Measurements from ENCODE around the gene C19orf25. TPM values are rescaled to one million over a fixed set of nuclear protein-coding genes. Genes with fewer than 3 reads are reported as not detected.

The C19orf25 gene
- total RNA-seq, 2 donors from 2014 or later: 54.0 to 93.0 TPM

GRCh38 chr19:1473085-1473851 is 5.7 kb downstream of the C19orf25 start:
- H3K4me1 ChIP-seq (replicated peaks): peaks cover 22% of the 10 kb centered on the region
- H3K27me3 ChIP-seq (replicated peaks; ENCODE audit: insufficient read depth): peaks cover 21% of the 10 kb centered on the region
- no peaks in the 10 kb centered on the region for H3K36me3 ChIP-seq
- no peak overlapping the region for H3K27ac ChIP-seq
- no peak for DNase-seq (ENCODE audit: low spot score)
- TF ChIP-seq POLR2A (IDR thresholded peaks at IDR 0.05) (no peak), CTCF (IDR thresholded peaks at IDR 0.05) (no peak), POLR2AphosphoS5 (IDR thresholded peaks at IDR 0.05) (no peak)
- H3K4me3 ChIP-seq: no peak overlapping the region
- intact Hi-C loops (cut with DNase I): no loop called here
- WGBS: 68% methylated on average over 19 of the region's 20 CpGs
- no peaks in the 10 kb centered on the region for H3K9me3 ChIP-seq

GRCh38 chr19:1472231-1473084 is 6.6 kb downstream of the C19orf25 start:
- no peak overlapping the region for H3K4me3 ChIP-seq
- 42% methylated on average over 42 of the region's 44 CpGs for WGBS
- H3K4me1 ChIP-seq (replicated peaks): peaks cover 22% of the 10 kb centered on the region
- no peaks in the 10 kb centered on the region for H3K9me3 ChIP-seq
- DNase-seq (ENCODE audit: low spot score): no peak
- no peak overlapping the region for H3K27ac ChIP-seq
- TF ChIP-seq POLR2AphosphoS5 (IDR thresholded peaks at IDR 0.05) (no peak), POLR2A (IDR thresholded peaks at IDR 0.05) (no peak), CTCF (IDR thresholded peaks at IDR 0.05) (no peak)
- intact Hi-C loops (cut with DNase I): no loop called here
- peaks cover 28% of the 10 kb centered on the region for H3K27me3 ChIP-seq (replicated peaks; ENCODE audit: insufficient read depth)
- H3K36me3 ChIP-seq: no peaks in the 10 kb centered on the region

- H3K27me3 ChIP-seq (replicated peaks; ENCODE audit: insufficient read depth): peaks cover 36% of the 10 kb centered on the region
These were observed 7.4 kb downstream of the C19orf25 start for GRCh38 chr19:1471515-1472160.

GRCh38 chr19:1471010-1471514 is 8.0 kb downstream of the C19orf25 start:
- TF ChIP-seq CTCF (IDR thresholded peaks at IDR 0.05): no peak
- TF ChIP-seq POLR2AphosphoS5 (IDR thresholded peaks at IDR 0.05): no peak
- no peak for TF ChIP-seq POLR2A (IDR thresholded peaks at IDR 0.05)
- peak overlapping the region in 1 of 2 donors; percentile 19 for H3K4me3 ChIP-seq
- DNase-seq (ENCODE audit: low spot score): no peak
- H3K9me3 ChIP-seq: no peaks in the 10 kb centered on the region
- H3K36me3 ChIP-seq: no peaks in the 10 kb centered on the region
- peaks cover 38% of the 10 kb centered on the region for H3K27me3 ChIP-seq (replicated peaks; ENCODE audit: insufficient read depth)
- WGBS: 5% methylated on average over 26 of the region's 28 CpGs
- H3K27ac ChIP-seq: no peak overlapping the region
- intact Hi-C loops (cut with DNase I): no loop called here
- H3K4me1 ChIP-seq (replicated peaks): peaks cover 22% of the 10 kb centered on the region

More at GRCh38 chr19:1471515-1472160, 7.4 kb downstream of the C19orf25 start:
- no peak overlapping the region for H3K27ac ChIP-seq
- H3K4me3 ChIP-seq: no peak overlapping the region
- peaks cover 22% of the 10 kb centered on the region for H3K4me1 ChIP-seq (replicated peaks)
- WGBS: 22% methylated on average over 24 of the region's 24 CpGs
- H3K9me3 ChIP-seq: no peaks in the 10 kb centered on the region
- TF ChIP-seq POLR2A (IDR thresholded peaks at IDR 0.05) (no peak), CTCF (IDR thresholded peaks at IDR 0.05) (no peak), POLR2AphosphoS5 (IDR thresholded peaks at IDR 0.05) (no peak)
- no peak for DNase-seq (ENCODE audit: low spot score)
- H3K36me3 ChIP-seq: no peaks in the 10 kb centered on the region
- intact Hi-C loops (cut with DNase I): no loop called here

Measured in prostate gland (tissue), 2 donors.